ENCODE measurements around the gene LHX4. TPM values are rescaled to one million over a fixed set of nuclear protein-coding genes. Genes with fewer than 3 reads are reported as not detected.

LHX4 gene
- total and polyA plus RNA-seq, 8 donors = 0.03 to 0.19 (median 0.12) TPM; not detected in 3

- Histone ChIP-seq H3K4me1 (no peaks in the 10 kb centered on the region), H3K27ac (no peak overlapping the region), H3K27me3 (no peaks in the 10 kb centered on the region), H3K36me3 (peaks cover 0 to 73% (median 26%) of the 10 kb centered on the region in 3 donors), H3K9me3 (no peaks in the 10 kb centered on the region), H3K4me3 (no peak overlapping the region)
- intact Hi-C loops (cut with DNase I) = loop anchor here in 1 of 3 donors (10.0 kb wide), 1 partner anchor 281 kb away; no protein-coding TSS in a partner anchor
- DNase-seq (no peak), FAIRE-seq (no peak), ATAC-seq (no peak)
- TF ChIP-seq CTCF (IDR thresholded peaks at IDR 0.05) = no peak
- WGBS, 2 donors = 89 to 90% methylated on average over 18 of the region's 18 CpGs
These were observed 36.7 kb upstream of the LHX4 start for GRCh38 chr1:180193141-180194047.

GRCh38 chr1:180194048-180194425 is 36.0 kb upstream of the LHX4 start:
- Histone ChIP-seq H3K4me1 (no peaks in the 10 kb centered on the region), H3K27me3 (no peaks in the 10 kb centered on the region), H3K27ac (no peak overlapping the region), H3K4me3 (no peak overlapping the region), H3K36me3 (peaks cover 0 to 71% (median 22%) of the 10 kb centered on the region in 3 donors), H3K9me3 (no peaks in the 10 kb centered on the region)
- intact Hi-C loops (cut with DNase I) = loop anchor here in 1 of 3 donors (10.0 kb wide), 1 partner anchor 281 kb away; no protein-coding TSS in a partner anchor
- WGBS, 2 donors = 94 to 96% methylated on average over 13 to 14 of the region's 14 CpGs
- FAIRE-seq = no peak
- no peak for DNase-seq
- ATAC-seq = no peak
- TF ChIP-seq CTCF (IDR thresholded peaks at IDR 0.05) = no peak

GRCh38 chr1:180194546-180195207 is 35.4 kb upstream of the LHX4 start:
- peaks cover 0 to 67% (median 18%) of the 10 kb centered on the region in 3 donors for H3K36me3 ChIP-seq
- no peak for FAIRE-seq
- 83% methylated on average over 19 of the region's 19 CpGs for WGBS, 2 donors

GRCh38 chr1:180195401-180195800 is 34.7 kb upstream of the LHX4 start:
- no peak for TF ChIP-seq CTCF (IDR thresholded peaks at IDR 0.05)
- Histone ChIP-seq H3K27ac (no peak overlapping the region), H3K9me3 (no peaks in the 10 kb centered on the region), H3K36me3 (peaks cover 0 to 59% (median 11%) of the 10 kb centered on the region in 3 donors), H3K27me3 (no peaks in the 10 kb centered on the region), H3K4me3 (no peak overlapping the region), H3K4me1 (no peaks in the 10 kb centered on the region)
- intact Hi-C loops (cut with DNase I) = loop anchor here in 1 of 3 donors (10.0 kb wide), 1 partner anchor 279 kb away; no protein-coding TSS in a partner anchor
- ATAC-seq (no peak), DNase-seq (no peak), FAIRE-seq (no peak)
- WGBS, 2 donors = 95 to 100% methylated on average over 3 of the region's 3 CpGs

More at GRCh38 chr1:180194546-180195207, 35.4 kb upstream of the LHX4 start:
- Histone ChIP-seq H3K9me3 (no peaks in the 10 kb centered on the region), H3K27ac (no peak overlapping the region), H3K4me3 (no peak overlapping the region), H3K27me3 (no peaks in the 10 kb centered on the region), H3K4me1 (no peaks in the 10 kb centered on the region)
- TF ChIP-seq CTCF (IDR thresholded peaks at IDR 0.05) = no peak
- intact Hi-C loops (cut with DNase I) = loop anchor here in 1 of 3 donors (10.0 kb wide), 1 partner anchor 280 kb away; no protein-coding TSS in a partner anchor
- no peak for DNase-seq
- no peak for ATAC-seq
